KG1 (cell line): ENCODE data around the gene NEUROG1.

Experiments
- DNase-seq: peaks from one replicate; lab custom pipeline; 2025; lab: John Stamatoyannopoulos, UW

Gene NEUROG1

GRCh38 chr5:135493406-135494180, 42.2 kb downstream of the NEUROG1 start:
- no peak for DNase-seq

GRCh38 chr5:135492319-135492626, 43.5 kb downstream of the NEUROG1 start:
- DNase-seq: no peak

DNA sequence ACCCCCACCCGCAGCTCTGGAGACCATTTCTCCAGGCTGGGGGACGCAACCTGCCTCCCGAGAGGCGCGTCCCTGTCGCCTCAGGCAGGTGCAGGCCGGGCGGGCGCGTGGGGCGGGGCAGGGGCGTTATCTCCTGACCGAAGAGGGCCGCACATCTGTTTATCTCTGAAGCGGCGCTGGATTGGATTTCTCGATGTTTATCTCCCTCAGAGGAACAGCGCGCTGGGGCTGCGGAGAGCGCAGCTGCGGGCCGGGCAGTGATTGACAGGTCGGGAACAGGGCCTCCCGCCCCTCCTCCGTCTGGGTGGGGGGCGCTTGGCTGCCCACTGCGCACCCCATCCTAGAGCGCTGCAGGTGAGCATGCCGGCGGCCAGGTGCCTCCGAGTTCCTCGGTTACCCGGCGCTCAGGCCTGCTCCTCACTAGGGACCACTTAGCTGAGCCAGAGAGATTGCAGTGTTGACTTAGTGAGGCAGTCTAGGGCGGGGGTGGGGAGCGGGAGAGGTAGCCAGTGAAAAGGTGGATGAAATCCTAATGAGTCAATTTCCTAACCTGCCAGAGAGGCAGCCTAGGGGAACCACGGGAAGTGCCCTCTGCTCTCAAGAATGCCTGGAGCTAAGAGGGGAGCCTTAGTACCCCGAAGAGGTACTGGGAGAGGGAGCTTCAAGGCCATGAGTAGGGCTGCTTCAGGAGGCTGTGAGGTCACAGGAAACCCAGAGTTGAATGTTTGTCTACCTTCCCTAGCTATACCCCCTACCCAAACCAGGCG, 44.0 kb downstream of the NEUROG1 start:
- no peak for DNase-seq

DNA sequence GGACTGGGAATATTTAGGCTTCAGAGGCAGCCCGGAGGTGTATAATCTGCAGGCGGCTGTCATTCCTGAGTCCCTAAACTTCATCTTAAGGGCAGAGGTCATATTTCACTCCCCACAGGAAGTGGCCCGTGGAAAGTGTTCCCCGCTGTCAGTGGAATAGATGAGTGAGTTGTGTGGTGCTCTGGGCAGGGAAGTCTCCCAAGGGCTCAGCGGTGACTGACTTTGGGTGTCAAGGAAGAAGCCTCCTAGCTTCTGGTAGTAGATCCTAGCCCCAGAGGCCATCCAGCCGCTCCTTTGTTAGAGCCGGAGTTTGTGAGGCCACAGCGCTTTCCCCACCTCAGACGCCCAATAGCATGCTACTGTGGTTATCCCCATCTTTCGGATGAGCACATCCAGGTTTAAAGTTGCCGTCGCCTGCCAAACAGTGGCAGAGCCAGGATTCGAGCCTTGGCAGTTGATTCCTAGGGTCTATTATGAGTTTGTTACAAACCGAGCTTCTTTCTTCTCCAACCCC, 44.7 kb downstream of the NEUROG1 start:
- no peak for DNase-seq

DNA sequence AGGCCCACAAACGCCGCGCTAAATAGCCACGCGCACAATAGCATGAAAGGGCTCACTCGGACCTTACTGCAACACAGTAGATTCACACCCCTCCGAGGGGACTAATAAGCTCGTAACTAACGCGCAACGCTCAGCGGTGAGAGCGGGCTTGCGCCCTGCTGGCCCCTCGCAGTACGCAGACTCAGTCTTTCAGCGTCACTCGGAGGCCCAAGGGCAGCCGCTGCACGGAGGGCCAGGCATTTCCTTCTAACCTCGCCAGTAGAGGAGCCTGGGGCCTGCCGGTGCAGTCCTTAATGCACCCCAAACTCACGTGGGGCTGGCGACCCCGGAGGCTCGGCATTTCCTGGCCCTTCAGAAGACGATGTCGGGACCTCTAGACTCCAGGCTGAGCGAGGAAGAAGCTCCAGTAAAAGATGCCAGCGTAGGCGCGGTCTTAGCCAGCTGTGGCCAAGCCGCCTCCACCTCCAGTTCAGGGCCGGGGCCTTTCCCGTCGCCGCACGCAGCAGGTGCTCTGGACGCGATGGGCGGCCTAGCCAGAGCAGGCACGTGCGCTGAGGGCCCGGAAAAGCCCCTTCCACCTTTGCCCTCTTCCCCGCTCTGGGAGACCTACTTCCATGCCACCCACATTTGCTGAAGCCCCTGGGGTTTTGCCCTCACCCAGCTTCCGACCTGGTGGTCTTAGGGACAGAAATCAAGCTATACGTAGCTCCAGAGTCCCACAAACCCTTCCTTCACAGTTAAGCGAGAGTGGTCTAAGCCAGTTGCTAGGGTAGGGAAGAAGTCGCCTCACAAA, 45.3 kb downstream of the NEUROG1 start:
- no peak for DNase-seq

GRCh38 chr5:135489466-135490244, 46.1 kb downstream of the NEUROG1 start:
- DNase-seq: no peak

DNA sequence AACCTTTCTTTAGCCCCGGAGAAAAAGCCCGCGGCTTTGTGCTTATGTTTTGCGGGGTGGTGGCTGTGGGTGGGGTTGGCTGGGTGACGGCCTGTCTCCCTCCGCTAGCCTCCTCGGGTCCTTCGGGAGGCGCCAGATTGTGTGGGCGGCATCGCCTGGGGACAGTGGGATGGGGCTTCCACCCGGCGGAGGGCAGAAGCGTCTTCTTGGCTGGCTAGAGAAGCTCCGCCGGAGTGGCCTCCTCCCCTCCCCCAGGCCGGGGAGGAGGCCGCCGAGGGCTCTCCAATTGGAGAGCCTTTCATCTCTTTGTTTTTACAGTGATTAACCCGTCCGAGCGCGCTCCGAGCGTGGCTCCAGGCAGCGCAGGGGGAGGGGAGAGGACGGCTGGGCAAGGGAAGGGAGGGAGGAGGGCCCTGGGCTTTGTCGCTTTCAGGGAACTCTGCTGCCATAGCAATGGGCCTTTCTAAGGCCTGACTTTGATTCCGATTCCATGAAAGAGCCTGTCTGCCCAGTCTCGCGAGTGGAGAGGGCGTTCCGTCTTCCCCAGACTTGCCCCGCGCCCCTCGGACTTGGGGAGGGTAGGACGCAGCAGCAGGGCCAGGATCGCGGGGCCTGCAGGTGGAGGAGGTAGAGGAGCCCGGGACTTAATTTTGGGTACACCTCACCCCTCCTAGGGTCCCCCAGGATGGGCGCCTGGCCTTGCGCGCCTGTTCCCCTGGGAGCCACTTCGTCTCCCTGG, 46.9 kb downstream of the NEUROG1 start:
- DNase-seq: no peak

GRCh38 chr5:135487839-135488514, 47.8 kb downstream of the NEUROG1 start:
- DNase-seq: no peak

DNA sequence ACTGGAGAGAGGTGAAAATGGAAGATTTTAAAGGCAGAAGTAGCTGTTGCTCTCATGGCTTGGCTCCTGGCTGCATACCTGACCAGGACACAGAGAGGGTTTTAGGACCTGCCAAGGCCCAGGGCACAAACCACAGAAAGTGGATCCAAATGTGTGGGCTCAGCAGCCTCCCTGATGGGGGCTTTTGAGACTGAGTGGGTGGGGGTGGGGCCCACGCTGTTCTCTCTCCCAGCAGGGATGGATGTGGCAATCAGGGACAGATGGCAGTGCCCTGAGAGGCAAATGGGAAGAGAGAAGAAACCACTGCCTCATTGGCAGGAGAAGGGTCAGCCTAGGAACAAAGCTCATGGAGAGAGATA, 48.7 kb downstream of the NEUROG1 start:
- DNase-seq: no peak

- DNase-seq: no peak
These were observed 49.4 kb downstream of the NEUROG1 start for GRCh38 chr5:135486131-135487036.

DNA sequence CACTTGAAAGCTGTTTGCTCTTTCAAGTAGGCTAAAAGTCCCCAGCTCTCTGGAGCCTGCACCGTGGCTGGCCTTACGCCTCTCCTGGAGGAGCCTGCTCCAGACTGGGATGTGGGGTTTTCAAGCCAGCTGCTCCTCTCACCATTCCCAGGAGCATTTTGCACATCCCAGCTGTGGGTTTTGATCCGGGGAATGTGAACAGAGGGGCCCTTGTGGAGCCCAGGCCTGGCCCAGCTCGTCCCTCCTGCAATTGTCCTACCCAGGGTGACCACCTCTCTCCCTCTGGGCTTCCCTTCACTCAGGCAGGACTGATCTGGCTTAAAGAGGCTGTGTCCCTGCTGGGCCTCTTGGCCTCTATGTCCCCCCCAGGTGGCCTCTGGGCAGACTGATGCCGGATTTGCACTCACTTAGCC, 51.1 kb downstream of the NEUROG1 start:
- no peak for DNase-seq
